ENCODE data around the gene SMTNL2. TPM values are rescaled to one million over a fixed set of nuclear protein-coding genes. Genes with fewer than 3 reads are reported as not detected.

SMTNL2 gene
- not detected for polyA plus RNA-seq (ENCODE audit: low read depth in 6 of 6)

- H3K4me1 Mint-ChIP-seq = peaks cover 6 to 7% (median 7%) of the 10 kb centered on the region in 3 donors
- no peak for DNase-seq
- H3K9me3 Mint-ChIP-seq = no peaks in the 10 kb centered on the region
- peak within 1 kb of the TSS in 1 of 6 donors; percentile 40 for H3K27ac Mint-ChIP-seq
- no peaks in the 10 kb centered on the region for H3K36me3 Mint-ChIP-seq
- peaks cover 19 to 84% (median 67%) of the 10 kb centered on the region in 3 donors for H3K27me3 Mint-ChIP-seq
- peak within 1 kb of the TSS; percentile 27 to 92 (median 85) for H3K4me3 Mint-ChIP-seq
- ATAC-seq (ENCODE audit: low read depth in 2 of 2) = peak; percentile 58 to 64
Observed at GRCh38 chr17:4584101-4584916, at the start of gene SMTNL2. Gene SMTNL2 (plus strand): TSS chr17:4584529. CDS start chr17:4584606, 77 bp downstream.

GRCh38 chr17:4534928-4535666 lies 49.2 kb upstream of the SMTNL2 start:
- peaks cover 0 to 6% (median 2%) of the 10 kb centered on the region in 3 donors for H3K4me1 Mint-ChIP-seq
- H3K36me3 Mint-ChIP-seq = peaks cover 0 to 7% of the 10 kb centered on the region in 2 donors
- peaks cover 5 to 35% (median 16%) of the 10 kb centered on the region in 3 donors for H3K27me3 Mint-ChIP-seq
- no peaks in the 10 kb centered on the region for H3K9me3 Mint-ChIP-seq
- H3K27ac Mint-ChIP-seq = peak overlapping the region in 2 of 6 donors; percentile 18 to 51
- ATAC-seq (ENCODE audit: low read depth in 2 of 2) (no peak), DNase-seq (no peak)
- no peak overlapping the region for H3K4me3 Mint-ChIP-seq

DNA sequence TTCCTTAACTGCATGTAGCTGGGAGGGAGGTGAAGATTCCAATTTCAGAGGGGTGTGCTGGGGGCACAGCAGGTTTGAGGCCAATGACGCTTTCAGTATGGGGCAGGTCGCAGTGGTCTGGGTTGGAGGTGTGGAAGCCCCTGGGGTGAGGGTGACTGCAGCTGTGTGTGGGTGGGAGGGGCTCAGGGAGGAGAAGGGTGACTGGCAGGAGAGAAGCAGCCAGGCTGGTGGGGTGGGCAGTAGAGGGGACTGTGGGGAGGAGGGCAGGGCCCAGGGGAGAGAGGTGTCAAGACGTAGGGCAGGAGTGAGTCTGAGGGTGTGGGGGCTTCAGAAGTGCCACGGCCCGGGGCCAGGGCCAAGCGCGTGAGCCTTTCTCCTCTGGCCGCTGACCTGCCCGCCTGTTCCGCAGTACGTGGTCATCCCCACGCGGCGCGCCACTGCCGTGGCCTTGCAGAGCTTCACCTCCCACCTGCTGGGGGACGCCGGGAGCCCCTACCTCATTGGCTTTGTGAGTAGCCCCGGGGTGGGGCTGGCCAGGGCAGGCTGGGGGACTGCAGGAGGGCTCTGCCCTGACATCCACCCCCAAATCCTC lies 48.6 kb upstream of the SMTNL2 start:
- no peak overlapping the region for H3K4me3 Mint-ChIP-seq
- DNase-seq = no peak
- H3K27ac Mint-ChIP-seq = peak overlapping the region in 1 of 6 donors; percentile 51
- peaks cover 0 to 8% of the 10 kb centered on the region in 2 donors for H3K36me3 Mint-ChIP-seq
- peaks cover 5 to 29% (median 16%) of the 10 kb centered on the region in 3 donors for H3K27me3 Mint-ChIP-seq
- no peak for ATAC-seq (ENCODE audit: low read depth in 2 of 2)
- H3K4me1 Mint-ChIP-seq = peaks cover 0 to 6% (median 2%) of the 10 kb centered on the region in 3 donors
- no peaks in the 10 kb centered on the region for H3K9me3 Mint-ChIP-seq

GRCh38 chr17:4536259-4536741 lies 48.0 kb upstream of the SMTNL2 start:
- Mint-ChIP-seq H3K9me3 (no peaks in the 10 kb centered on the region), H3K27me3 (peaks cover 5 to 25% (median 16%) of the 10 kb centered on the region in 3 donors), H3K4me3 (no peak overlapping the region), H3K4me1 (peaks cover 0 to 6% (median 2%) of the 10 kb centered on the region in 3 donors), H3K36me3 (peaks cover 0 to 8% of the 10 kb centered on the region in 2 donors), H3K27ac (peak overlapping the region in 2 of 6 donors; percentile 38 to 73)
- DNase-seq = no peak
- no peak for ATAC-seq (ENCODE audit: low read depth in 2 of 2)

GRCh38 chr17:4536742-4537411 lies 47.5 kb upstream of the SMTNL2 start:
- H3K27ac Mint-ChIP-seq = peak overlapping the region in 3 of 6 donors; percentile 29 to 75 (median 47)
- H3K9me3 Mint-ChIP-seq = no peaks in the 10 kb centered on the region
- DNase-seq (no peak), ATAC-seq (ENCODE audit: low read depth in 2 of 2) (no peak)
- peaks cover 0 to 8% of the 10 kb centered on the region in 2 donors for H3K36me3 Mint-ChIP-seq
- H3K4me3 Mint-ChIP-seq = no peak overlapping the region
- peaks cover 4 to 22% (median 12%) of the 10 kb centered on the region in 3 donors for H3K27me3 Mint-ChIP-seq
- H3K4me1 Mint-ChIP-seq = peaks cover 0 to 6% (median 2%) of the 10 kb centered on the region in 3 donors

DNA sequence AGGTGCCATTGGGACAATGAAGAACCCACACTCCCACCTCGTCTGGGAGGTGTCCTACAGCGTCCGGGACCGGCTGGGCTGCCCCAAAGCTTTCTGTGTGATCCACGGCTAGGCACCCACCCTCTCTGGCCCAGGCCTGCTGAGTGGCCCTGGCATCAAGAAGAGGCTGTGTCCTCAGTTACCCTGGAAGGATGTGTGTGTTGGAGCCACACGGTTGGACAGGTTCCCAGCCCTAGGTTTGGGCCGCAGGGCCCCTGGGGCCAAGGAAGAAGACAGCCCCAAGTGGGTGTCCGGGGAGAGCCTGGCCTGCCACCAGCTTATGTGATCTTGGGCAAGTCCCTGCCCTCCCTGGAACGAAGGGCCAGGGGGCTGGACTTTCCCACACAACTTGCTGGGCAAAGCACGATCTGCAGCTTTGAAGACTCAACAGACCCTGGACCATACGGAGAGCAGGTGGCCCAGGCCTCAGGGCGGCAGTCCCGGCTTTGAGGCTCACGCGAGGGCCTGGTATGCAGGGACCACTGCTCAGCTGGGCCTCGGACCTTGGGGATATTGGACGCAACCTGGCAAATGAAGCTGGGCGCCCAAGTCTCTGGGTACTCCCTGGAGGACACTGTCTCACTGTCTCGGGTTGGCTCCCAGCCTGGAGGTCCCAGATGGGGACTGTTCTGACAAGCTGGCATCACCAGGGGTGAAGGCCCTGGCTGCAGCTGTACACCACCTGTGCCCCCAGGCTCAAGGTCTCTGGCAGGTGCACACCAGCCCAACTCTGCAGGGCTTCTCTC lies 46.7 kb upstream of the SMTNL2 start:
- Mint-ChIP-seq H3K4me3 (no peak overlapping the region), H3K36me3 (peaks cover 0 to 8% of the 10 kb centered on the region in 2 donors), H3K27ac (peak overlapping the region in 1 of 6 donors; percentile 29)

GRCh38 chr17:4538236-4539002 lies 45.9 kb upstream of the SMTNL2 start:
- ATAC-seq (ENCODE audit: low read depth in 2 of 2) (no peak), DNase-seq (no peak)
- H3K27ac Mint-ChIP-seq = no peak overlapping the region
- H3K4me3 Mint-ChIP-seq = no peak overlapping the region
- peaks cover 0 to 6% (median 2%) of the 10 kb centered on the region in 3 donors for H3K4me1 Mint-ChIP-seq
- H3K27me3 Mint-ChIP-seq = peaks cover 0 to 10% (median 7%) of the 10 kb centered on the region in 3 donors
- no peaks in the 10 kb centered on the region for H3K9me3 Mint-ChIP-seq
- peaks cover 0 to 8% of the 10 kb centered on the region in 2 donors for H3K36me3 Mint-ChIP-seq

More for the DNA sequence above, 46.7 kb upstream of the SMTNL2 start:
- DNase-seq = no peak
- no peaks in the 10 kb centered on the region for H3K9me3 Mint-ChIP-seq
- H3K4me1 Mint-ChIP-seq = peaks cover 0 to 6% (median 2%) of the 10 kb centered on the region in 3 donors
- peaks cover 0 to 17% (median 7%) of the 10 kb centered on the region in 3 donors for H3K27me3 Mint-ChIP-seq
- ATAC-seq (ENCODE audit: low read depth in 2 of 2) = no peak

DNA sequence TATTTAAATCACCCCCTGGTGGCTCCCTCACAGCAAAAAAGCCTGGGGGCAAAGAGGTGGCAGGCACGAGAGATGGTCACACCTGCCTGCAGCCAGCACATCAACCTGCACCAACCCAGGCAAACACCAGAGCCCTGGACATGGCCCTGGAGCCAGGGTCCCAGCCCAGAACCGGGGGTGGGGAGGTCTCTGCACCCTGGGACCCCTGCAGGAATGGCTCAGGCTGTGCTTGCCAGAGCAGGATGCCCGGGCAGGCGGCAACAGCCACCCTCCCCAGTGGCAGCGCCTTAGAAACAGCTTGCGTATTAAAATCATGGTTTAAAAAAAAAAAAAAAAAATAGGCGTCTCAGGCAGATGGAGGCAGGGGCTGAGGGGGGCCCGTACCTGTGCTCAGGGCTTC lies 45.3 kb upstream of the SMTNL2 start:
- peaks cover 0 to 5% (median 4%) of the 10 kb centered on the region in 3 donors for H3K27me3 Mint-ChIP-seq
- no peak overlapping the region for H3K27ac Mint-ChIP-seq
- H3K36me3 Mint-ChIP-seq = peaks cover 0 to 8% of the 10 kb centered on the region in 2 donors
- no peak for ATAC-seq (ENCODE audit: low read depth in 2 of 2)
- H3K9me3 Mint-ChIP-seq = no peaks in the 10 kb centered on the region
- H3K4me1 Mint-ChIP-seq = peaks cover 0 to 5% (median 2%) of the 10 kb centered on the region in 3 donors
- H3K4me3 Mint-ChIP-seq = no peak overlapping the region
- no peak for DNase-seq

DNA sequence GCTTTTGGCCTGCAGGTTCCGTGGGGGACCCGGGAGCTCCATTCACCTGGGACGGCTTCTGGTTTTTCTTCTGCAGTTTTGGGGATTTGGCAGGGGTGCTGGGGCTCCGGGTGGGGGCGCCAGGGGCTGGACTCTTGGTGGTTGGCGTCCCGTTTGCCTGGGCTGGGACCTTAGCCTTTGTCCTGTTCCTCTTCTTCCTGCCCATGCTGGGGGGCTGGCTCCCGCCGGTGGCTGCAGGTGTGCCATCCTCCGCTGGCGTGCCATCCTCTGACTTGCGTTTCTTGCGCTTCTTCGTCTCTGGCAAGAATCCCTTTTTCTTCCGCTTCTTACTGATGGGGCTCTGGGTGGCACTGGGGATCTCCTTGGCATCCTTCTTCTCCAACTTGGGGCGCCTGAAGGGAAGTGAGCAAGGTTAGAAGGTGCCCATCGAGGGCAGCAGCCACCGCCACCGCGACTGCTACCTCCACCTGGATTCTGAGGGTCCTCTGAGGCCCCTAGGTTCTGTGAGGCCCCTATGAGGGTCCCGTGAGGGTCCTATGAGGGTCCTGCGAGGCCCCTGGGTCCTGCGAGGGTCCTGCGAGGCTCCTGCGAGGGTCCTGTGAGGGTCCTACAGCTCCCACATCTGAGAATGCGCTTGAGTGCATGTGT lies 44.6 kb upstream of the SMTNL2 start:
- Mint-ChIP-seq H3K4me3 (no peak overlapping the region), H3K27me3 (no peaks in the 10 kb centered on the region), H3K27ac (peak overlapping the region in 3 of 6 donors; percentile 61 to 94 (median 65)), H3K36me3 (peaks cover 0 to 8% of the 10 kb centered on the region in 2 donors), H3K4me1 (peaks cover 0 to 2% (median 0%) of the 10 kb centered on the region in 3 donors), H3K9me3 (no peaks in the 10 kb centered on the region)
- ATAC-seq (ENCODE audit: low read depth in 2 of 2) (no peak), DNase-seq (no peak)

DNA sequence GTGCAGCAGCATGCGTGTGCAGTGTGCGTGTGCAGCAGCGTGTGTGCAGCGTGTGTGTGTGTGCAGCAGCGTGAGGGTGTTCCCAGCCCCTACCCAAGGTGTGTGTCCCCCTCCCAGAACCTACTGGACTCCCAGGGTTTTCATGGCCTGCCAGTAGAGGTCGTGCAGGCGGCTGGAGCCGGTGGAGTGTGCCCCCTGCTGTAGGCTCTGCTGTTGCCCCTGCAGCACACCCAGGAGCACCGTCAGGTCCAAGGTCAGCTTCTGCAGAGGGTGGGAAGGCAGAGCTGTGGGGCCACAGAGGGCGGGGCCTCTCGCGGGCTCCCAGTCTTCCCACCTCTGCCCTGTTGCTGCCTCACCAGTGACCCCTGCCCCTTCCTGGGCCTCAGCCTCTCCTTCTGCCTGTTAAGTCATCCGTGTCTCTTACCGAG lies 44.1 kb upstream of the SMTNL2 start:
- H3K4me1 Mint-ChIP-seq = peaks cover 0 to 2% (median 0%) of the 10 kb centered on the region in 3 donors
- no peaks in the 10 kb centered on the region for H3K9me3 Mint-ChIP-seq
- H3K4me3 Mint-ChIP-seq = no peak overlapping the region
- no peak for ATAC-seq (ENCODE audit: low read depth in 2 of 2)
- H3K27me3 Mint-ChIP-seq = no peaks in the 10 kb centered on the region
- H3K27ac Mint-ChIP-seq = peak overlapping the region in 1 of 6 donors; percentile 65
- H3K36me3 Mint-ChIP-seq = peaks cover 0 to 8% of the 10 kb centered on the region in 2 donors
- DNase-seq = no peak

DNA sequence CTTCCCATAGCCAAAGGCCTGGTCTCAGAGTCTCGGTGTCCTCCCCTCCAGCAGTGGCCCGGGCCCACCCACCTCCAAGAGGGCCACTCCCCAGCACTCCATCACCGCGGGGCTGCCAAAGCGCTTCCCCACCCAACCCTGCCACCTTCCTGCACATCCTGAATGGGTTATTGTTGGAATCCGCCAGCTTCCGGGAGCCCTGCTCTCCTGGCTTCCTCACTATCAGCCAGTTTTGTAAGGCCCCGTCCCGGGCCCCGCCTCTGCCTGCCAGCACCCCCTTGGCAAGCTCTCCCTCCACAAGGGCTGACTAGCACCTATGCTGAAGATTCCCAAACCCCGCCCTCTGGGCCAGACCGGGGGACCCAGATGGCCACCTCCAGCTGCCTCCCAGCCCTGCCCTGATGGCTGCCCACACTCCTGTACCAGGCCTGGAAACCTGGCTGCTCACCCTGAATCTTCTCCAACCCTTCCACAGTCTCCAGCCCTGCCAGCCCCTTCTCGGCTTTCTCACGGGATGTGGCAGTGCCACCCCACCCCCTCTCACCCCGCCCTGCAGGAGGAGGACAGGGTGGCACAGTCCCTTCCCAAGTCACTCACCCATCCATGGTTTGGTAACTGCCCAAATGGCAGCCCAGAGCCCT lies 43.5 kb upstream of the SMTNL2 start:
- H3K36me3 Mint-ChIP-seq = peaks cover 0 to 8% of the 10 kb centered on the region in 2 donors
- no peaks in the 10 kb centered on the region for H3K9me3 Mint-ChIP-seq
- no peak for ATAC-seq (ENCODE audit: low read depth in 2 of 2)
- H3K27ac Mint-ChIP-seq = peak overlapping the region in 1 of 6 donors; percentile 62
- H3K4me3 Mint-ChIP-seq = no peak overlapping the region
- no peaks in the 10 kb centered on the region for H3K4me1 Mint-ChIP-seq
- H3K27me3 Mint-ChIP-seq = no peaks in the 10 kb centered on the region
- DNase-seq = no peak

Data from naive B cell (primary cell).